HG02981 (cell line): ENCODE measurements around the gene TROAP.

ENCODE experiments used
- ATAC-seq: cut with Tn5 transposase; IDR thresholded peaks from one replicate; pipeline ENCODE4 v1.9.1; 2021; ENCODE audit warnings: mild to moderate bottlenecking, moderate library complexity; ENCODE audit not compliant: unreplicated experiment

The TROAP gene

DNA sequence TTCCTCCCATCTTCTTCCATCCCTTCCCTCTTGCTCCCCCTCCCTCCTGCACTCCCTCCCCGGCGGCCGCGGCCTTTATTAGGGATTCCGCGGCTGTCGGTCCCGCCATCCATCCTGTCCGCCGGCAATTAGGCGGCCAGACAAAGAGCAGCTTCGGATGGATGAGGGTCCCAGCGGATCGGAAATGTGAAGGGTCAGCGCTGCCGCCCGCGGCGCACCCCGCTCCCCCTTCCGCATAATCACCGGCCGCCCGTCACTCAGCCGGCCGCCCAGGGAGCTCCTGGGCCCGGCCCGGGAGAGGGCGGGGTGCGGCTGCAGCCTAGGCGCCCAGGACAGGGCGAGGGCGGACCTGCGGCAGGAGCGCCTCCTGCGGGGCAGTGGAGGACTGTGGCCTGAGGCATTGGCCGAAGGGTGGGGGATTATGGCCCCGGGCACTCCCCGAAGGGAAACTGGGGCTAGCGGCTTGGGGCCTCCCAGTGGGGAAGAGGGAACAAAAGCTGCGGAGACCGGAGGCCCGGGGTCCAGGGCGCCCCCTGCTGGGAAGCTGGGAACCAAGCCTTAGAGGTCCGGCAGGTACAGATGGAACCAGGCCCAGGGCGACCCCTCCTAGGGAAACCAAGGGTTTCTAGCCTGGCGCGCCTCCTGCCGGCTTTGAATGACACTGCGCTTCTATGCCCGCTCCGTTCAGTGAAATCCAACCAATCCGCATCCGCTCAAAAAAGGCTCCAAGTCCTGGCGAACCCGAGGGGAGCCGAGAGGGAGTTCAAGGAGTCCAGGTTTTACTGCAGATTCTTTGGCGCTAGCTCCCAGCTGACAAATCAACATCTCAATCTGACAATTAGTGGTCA lies 19.2 kb downstream of the TROAP start:
- peak; percentile 61 for ATAC-seq

DNA sequence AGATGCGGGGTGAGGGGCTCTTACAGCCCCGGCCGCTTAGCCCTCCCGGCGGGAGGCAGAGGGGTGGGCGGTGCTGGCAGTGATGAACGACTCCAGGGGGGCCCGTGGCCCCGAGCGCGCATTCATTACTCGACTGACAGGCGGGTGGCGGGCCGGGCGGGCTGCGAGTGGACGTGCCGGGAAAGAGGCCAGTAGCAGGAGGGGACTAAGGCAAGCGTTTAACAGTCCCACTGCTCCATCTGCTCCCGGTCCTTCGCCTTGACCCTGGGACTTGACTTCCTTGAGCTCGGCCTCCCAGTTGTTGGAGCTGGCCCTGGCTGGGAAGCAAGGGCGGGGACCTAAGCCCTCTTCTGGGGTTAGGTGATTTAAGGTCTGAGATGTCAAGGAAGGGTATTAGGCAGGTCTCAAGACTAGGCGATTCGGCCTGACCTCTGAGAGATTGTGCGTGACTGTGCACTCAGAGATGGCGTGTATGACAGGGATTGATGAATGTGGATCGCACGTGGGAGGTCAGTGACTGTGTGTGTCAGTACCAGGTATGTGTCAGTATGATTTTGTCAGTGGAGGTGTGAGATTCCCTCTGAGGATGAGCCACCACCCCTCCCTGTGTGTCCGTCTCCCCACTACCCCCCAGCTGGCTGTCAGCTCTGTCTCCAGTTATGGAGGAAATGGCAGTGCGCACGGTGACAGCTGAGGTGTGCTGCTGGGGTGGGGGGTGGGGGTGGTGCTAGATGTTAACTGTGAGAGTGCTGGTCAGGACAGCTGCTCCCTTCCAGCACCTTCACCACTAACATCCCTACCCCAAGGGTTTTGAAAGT lies 20.1 kb downstream of the TROAP start:
- no peak for ATAC-seq

DNA sequence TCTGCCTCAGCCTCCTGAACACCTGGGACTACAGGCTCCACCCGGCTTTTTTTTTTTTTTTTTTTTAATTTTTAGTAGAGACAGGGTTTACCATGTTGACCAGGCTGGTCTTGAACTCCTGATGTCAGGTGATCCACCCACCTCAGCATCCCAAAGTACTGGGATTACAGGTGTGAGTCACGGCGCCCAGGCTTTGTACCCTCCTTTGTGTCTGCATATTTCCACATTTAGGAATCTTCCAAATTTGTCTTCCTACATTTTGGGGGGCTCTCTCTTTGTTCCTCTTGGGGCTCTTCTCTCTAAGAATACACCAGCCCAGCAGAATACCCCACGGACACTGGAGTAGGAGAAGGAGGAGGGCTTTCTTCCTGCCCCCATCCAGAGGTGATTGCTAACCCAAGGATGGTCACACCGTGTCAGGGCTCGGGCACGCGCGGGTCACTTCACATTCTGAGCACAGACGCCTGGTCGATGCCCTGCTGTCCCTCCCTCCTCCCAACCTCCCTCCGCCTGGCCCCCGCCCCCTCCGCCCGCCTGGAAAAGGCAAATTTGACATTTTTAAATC lies 21.5 kb downstream of the TROAP start:
- no peak for ATAC-seq

DNA sequence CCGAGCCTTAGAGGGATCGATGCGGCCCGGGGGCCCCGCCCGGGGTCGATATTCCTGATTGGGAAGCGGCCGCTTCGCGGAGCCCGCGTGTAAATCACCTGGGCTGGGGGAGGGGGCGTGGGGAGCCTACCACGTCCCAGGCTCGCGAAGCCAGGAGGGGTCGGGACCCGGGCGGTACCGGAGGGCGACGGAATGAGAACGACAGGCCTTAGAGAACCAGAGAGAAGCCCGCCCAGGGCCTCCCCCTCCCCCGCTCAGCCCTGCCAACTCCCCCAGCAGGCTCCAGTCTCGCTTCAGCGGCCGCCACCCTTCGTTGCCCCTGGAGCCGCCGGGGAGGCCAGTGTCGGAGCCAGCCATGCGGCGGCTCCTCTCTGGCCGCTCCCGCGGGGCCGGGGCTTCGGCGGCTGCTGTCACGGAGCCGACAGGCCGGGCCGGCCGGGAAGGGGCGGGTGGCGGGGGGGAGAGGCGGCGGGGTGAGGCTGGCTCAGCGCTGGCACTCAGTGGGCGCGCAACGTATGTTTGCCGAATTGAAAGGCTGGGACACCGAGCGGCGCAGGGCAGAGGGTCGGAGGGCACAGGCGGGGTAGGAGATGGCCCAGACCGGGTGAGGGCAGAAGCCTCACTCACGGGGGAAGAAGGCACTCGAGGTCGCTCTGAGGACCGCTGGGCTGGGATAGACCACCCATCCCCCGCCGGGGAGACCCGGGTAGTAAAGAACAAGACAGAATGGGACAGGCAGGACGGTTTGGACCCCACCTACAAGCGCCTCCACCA lies 22.2 kb downstream of the TROAP start:
- no peak for ATAC-seq

DNA sequence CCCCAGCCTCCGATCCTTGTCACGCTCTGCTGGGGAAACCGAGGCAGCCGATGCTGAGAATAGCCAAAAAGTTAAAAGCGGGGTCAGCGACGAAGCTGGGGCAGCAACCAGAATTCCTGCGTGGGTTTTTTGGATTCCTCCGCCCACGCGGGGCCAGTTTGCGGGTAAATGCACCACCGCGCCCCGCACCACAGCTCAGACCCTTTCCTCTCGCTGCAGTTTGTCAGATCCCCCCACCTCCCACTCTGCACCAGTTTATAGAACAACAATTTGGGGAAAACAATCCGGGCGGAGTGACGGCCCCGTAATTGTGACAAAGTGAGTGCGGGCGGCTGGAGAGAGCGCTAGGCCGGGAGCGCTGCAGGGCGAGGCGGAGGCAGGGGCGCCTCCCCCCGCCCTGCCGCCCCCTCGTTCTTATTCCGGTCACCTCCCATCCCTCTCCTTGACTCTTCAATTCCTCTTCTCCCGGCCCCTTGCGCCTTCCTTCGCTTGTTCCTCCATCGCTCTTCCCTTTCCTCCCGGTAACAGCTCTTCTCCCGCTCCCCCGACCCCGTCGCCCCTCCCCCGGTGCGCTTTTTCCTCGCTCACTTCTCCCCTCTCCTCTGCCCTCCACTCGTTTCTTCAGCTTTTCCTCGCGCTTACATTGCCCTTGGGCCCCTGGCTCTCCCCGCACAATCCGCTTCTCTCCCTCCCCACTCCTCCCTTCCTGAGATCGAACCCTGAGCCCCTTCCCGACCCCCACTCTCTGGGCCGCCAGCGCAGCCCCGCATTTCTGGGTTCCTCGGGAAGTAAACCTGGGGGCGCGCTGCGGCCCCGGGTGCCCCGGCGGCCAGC lies 23.0 kb downstream of the TROAP start:
- ATAC-seq = no peak

DNA sequence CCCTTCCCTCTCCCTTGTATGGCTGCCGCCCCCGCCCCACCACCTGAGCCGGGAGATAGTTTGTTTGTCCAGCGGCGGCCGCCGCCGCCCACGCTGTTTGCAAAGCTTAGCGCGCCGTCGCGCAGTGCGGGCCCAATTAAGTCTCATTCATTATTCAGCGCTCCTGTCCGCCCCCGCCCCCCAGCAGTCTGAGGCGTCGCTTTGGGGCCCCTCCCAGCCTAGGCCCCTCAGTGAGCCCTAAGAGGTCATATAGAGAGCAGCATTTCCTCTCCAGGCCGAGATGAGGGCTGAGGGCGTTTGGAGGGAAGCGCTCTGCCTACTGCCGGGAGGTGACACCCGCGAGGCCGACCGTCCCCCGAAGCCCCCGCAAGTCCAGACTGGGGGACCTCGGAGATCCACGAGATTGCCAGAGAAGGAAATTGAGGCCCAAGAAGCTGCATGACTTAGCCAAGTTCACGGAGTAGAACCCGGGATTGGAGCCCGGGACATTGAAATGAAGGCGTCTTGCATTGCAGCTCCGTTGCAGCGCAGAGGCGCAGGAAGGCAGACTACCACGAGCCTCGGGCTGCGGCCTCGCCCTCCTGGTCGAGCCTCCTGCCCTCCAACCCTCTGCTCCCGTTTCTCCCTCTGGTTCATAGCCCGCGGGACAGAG lies 23.7 kb downstream of the TROAP start, which contains the start of gene DNAJC22:
Gene DNAJC22 (plus strand): TSS at position 230 of the 652 bp plus-strand sequence. CDS start 1,985 bp downstream, outside the sequence.
- ATAC-seq = no peak

DNA sequence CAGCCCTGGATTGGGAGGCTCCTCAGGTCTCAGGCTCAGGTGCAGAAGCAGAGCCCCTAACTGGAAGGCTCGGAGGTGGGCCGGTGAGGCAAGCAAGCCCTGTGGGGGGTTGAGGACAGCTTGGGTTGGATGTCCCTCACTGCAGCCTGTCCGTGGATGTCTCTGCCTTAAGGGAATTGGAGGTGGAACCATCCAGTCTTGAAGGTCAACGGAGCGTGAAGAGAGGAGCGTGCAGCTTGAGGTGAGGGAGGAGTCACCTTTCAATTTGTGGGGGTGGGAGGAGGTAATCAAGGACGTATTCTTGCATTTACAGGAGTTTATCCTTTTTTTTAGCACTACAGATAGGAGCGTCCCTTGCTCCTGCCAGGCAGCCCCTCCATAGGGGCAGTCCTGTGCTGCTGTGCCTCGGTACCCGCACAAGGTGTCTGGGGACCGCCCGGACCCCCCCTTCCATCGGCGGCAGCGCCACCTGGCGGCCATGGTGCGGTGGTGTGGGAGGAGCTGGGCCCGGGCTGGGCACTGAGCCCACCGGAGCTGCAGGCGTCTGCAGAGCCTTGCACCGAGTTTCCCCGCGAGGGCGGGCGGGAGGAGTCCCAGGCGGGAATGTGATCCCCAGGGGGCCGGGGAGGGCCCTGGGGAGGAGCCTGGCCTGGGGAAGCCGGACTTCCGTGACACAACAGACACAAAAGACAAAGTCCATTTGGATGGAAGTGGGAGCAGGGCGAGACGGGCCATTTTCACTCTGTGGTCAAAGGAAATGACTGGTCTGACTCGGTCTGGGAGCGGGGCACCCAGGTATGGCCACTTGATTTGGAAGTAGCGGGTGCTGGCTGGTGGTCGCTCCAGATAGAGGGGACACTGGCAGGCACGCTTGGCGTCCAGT lies 24.5 kb downstream of the TROAP start:
- ATAC-seq = peak; percentile 52

DNA sequence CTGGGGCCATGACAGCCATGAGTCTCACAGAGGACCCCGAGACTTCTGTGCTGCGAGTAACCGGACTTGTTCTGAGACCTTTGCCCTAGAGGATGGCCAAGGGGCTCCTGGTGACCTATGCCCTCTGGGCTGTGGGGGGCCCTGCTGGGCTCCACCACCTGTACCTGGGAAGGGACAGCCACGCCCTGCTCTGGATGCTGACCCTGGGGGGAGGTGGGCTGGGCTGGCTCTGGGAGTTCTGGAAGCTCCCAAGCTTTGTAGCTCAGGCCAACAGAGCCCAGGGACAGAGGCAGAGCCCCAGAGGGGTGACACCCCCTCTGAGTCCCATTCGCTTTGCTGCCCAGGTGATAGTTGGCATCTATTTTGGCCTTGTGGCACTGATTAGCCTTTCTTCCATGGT lies 25.7 kb downstream of the TROAP start:
- ATAC-seq = no peak

DNA sequence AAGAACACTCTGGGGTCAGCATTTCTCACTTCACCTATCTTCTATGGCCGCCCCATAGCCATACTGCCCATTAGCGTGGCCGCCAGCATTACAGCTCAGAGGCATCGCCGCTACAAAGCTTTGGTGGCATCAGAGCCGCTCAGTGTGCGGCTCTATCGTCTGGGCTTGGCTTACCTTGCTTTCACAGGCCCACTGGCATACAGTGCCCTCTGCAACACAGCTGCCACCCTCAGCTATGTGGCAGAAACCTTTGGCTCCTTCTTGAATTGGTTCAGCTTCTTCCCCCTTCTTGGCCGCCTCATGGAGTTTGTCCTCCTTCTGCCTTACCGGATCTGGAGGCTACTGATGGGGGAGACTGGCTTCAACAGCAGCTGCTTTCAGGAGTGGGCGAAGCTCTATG lies 26.2 kb downstream of the TROAP start:
- ATAC-seq = no peak

DNA sequence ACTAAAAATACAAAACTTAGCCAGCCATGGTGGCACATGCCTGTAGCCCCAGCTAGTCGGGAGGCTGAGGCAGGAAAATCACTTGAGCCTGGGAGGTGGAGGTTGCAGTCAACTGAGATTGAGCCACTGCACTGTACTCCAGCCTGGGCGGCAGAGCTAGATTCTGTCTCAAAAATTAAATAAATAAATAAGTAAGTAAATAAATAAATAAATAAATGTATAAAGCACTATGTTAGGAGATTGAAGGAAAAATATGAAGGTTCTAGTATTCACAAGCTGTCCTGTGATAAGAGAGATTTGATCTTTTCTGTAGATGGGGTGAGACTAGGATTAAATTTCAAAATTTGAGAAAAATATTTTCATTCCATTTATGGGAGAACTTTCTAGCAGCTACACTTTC lies 29.3 kb downstream of the TROAP start:
- ATAC-seq = no peak

DNA sequence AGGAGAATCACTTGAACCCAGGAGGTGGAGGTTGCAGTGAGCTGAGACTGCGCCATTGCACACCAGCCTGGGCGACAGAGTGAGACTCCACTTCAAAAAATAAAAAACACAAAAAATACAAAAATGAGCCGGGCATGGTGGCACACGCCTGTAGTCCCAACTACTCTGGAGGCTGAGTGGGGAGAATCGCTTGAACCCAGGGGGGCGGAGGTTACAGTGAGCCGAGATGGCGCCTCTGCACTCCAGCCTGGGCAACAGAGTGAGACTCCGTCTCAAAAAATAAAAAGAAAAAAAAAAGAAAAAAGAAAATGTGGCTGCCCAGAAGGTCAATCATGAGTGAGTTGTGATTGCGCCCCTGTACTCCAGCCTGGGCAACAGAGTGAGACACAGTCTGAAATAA lies 32.9 kb downstream of the TROAP start:
- ATAC-seq = no peak

DNA sequence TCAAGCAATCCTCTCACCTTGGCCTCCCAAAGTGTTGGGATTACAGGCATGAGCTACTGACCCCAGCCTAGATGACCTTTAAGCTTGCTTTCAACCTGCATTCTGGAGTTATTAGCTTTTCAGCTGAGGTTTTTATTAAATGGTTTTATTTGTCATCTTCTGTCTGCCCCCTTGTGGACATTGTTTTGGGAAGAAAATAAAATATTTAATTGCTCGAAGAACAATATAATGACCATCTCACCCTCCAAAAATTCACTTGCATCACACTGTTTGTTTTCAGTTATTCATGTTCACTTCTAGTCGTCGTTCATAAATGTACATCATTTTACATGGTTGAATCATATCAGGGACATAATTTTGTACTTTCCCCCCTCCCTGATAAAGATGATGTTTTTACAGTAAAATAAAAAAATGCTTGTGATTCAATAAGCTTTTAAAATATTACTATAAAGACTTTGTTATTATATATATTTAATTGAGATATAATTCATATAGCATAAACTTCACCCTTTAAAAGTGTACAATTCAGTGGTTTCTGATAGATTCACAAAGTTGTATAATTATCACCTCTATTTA lies 34.1 kb downstream of the TROAP start:
- ATAC-seq = no peak

DNA sequence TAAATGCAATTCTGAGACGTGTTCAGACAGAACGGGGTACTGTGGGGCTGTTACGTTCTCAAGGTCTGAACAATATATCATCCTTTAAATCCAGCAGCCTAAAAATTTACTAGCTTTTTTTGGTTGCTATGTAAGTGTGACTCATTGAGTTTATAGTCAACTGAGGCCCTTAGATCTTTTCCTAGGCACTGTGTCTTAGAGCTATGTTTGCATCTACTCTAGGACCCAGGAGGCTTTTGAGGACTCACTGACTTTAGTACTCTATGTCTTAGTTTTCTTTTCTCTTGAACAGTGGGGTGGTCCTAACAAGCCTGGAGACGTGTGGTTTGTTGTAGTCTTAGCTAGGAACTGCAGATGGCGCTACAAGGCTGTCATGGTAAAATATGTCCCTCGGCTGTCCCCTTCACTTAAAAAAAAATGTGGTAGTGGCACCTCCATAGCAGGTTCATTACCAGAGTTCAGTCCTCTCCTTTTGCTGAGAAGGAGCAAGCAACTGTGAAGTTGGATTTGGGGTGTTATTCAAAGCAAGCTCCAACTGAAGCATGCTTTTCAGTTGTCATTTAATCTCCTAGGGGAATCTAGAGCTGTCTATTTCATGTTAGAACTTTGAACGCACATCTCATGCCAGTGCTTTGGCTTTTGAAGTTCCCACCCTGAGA lies 35.6 kb downstream of the TROAP start:
- ATAC-seq = no peak

DNA sequence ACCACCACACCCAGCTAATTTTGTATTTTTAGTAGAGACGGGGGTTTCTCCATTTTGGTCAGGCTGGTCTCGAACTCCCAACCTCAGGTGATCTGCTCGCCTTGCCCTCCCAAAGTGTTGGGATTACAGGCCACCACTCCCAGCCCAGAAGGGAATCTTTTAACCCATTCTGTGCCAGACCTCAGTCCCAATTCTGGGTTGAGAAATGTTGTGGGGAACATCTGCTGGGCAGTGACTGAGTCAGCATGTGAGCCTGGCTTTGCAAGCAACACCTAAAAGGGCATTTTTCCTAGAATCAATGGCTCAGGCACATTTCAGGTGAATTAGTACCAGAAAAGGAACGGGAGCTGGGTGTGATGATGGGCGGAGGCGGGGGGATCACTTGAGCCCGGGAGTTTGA lies 36.6 kb downstream of the TROAP start:
- ATAC-seq = no peak

DNA sequence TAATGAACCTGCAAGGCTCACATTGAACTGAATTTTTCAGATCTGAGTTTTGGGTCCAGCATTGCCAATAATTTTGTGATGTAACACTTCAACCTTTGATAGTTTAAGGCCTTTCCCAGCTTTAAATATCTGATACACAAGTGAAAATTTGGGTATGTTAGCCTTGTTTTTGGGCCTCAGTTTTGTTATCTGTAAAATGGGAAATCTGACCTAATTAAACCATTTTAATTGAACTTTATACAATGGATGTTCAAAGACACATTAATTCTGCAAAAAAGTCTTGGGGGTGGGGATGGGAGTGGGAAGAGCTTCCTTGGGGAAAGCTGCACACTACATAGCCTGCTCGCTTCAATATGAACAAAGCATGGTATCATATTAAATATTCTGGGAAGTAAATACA lies 39.0 kb downstream of the TROAP start:
- no peak for ATAC-seq

DNA sequence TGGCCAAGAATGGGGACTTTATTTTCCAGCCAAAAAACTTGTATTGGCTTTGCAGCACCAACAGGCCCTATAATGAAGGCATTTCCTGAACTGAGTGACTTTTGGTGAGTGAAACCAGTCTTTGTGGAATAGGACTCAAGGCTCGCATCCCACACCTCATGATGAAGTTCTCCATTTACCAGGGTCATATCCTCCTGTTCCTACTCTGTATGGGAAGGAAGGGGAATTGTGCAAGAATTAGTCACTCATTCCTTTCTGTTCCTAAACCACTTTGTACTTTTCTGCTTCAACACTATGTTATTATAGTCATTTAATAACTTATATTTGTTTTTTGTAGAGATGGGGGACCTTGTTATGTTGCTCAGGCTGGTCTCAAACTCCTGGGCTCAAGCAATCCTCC lies 41.9 kb downstream of the TROAP start:
- no peak for ATAC-seq

DNA sequence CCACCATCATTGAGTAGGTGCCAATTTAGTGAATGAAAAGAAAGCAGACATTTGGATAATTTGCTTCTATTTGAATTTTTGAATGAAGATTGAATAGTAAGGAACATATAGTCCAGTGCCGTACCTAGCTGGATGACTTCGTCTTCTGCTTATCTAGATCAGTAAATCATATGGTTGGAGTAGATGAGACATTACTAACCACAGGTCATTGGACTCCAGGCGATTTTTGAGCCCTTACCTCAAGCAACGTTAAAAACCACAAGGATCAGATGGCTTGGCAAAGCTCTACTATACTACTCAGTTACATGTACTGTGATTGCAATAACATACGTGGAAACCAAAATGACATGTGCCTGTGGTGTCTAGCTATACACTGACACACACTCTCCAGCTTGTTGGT lies 42.5 kb downstream of the TROAP start:
- no peak for ATAC-seq
